Endothelial cell of umbilical vein (primary cell): ENCODE measurements around the gene GNAZ. TPM values are rescaled to one million over a fixed set of nuclear protein-coding genes. Genes with fewer than 3 reads are reported as not detected.

Source experiments
- BruUV-seq: library from RNA; stranded (reverse); fragments of 400-500 nt; replicated peaks from 2 replicates; lab custom pipeline; 2021; lab: Mats Ljungman, UMichigan
- CTCF ChIA-PET: fragments of 300-600, 350-600 bp; sonication (Branson Sonifier 250); formaldehyde crosslinking; loops from one replicate; lab custom pipeline; 2021; ENCODE audit warnings: antibody characterized with exemption, inconsistent platforms; lab: Charles Lee
- POLR2A ChIA-PET: fragments of 300-600, 350-600 bp; sonication (Branson Sonifier 250); formaldehyde crosslinking; loops from one replicate; lab custom pipeline; 2021; ENCODE audit warnings: antibody characterized with exemption, inconsistent platforms; lab: Charles Lee
- DNase-seq: peaks from one replicate; pipeline ENCODE4 v3.0.0-alpha.2; 2011; ENCODE audit warnings: low read depth, low spot score
- FAIRE-seq: peaks from 2 replicates; lab custom pipeline; 2011; peaks lifted over from hg19 to GRCh38; lab: Jason Lieb, UNC
- H2AFZ ChIP-seq: 2 replicates; pipeline ENCODE4 v1.6.0; 2012; ENCODE audit warnings: low read depth, low read length, control low read depth, inconsistent platforms
- H3K27ac ChIP-seq: 2 replicates; pipeline ENCODE4 v1.5.1; 2011; ENCODE audit warnings: low read depth, mild to moderate bottlenecking, control low read depth, low read length, moderate library complexity; ENCODE audit not compliant: insufficient read depth
- H3K27me3 ChIP-seq, 2 experiments: 2 replicates each; pipeline versions ENCODE4 v1.6.0 to v1.6.1; 2011; ENCODE audit warnings: low read length in 2 of 2, mixed read lengths in 1 of 2; ENCODE audit not compliant: control insufficient read depth in 2 of 2, insufficient read depth in 2 of 2
- H3K36me3 ChIP-seq, 2 experiments: 2 replicates in 1 of 2; 3 replicates in 1 of 2; pipeline ENCODE4 v1.5.1; 2011; ENCODE audit warnings: low read length in 2 of 2, mild to moderate bottlenecking in 1 of 2, moderate library complexity in 1 of 2; ENCODE audit not compliant: control insufficient read depth in 2 of 2, insufficient read depth in 2 of 2; ENCODE audit errors: extremely low read depth in 1 of 2
- H3K4me1 ChIP-seq: 3 replicates; pipeline ENCODE4 v1.5.1; 2011; ENCODE audit warnings: mild to moderate bottlenecking, low read length; ENCODE audit not compliant: control insufficient read depth, insufficient read depth; ENCODE audit errors: extremely low read depth
- H3K4me2 ChIP-seq: 2 replicates; pipeline ENCODE4 v1.6.1; 2011; ENCODE audit warnings: low read length, control low read depth, mixed read lengths; ENCODE audit not compliant: insufficient read depth
- H3K4me3 ChIP-seq, 3 experiments: fragments of 200-600 bp in 1 of 3; sonication (generic), shearing (Covaris generic) in 1 of 3; replicated peaks in 1 of 3; 2 replicates each; pipeline ENCODE4 v1.5.1; 2011 to 2016; ENCODE audit warnings: control low read depth in 3 of 3, low read length in 3 of 3, mild to moderate bottlenecking in 2 of 3, inconsistent platforms in 1 of 3, low read depth in 1 of 3, moderate library complexity in 1 of 3; ENCODE audit not compliant: insufficient read depth in 1 of 3
- H3K79me2 ChIP-seq: 2 replicates; pipeline ENCODE4 v1.6.0; 2012; ENCODE audit warnings: low read length, inconsistent platforms; ENCODE audit not compliant: control insufficient read depth, insufficient read depth
- H3K9ac ChIP-seq: replicated peaks from 2 replicates; pipeline ENCODE3; 2011; ENCODE audit warnings: low read length, control low read depth; ENCODE audit not compliant: insufficient read depth; ENCODE audit errors: extremely low read depth
- H3K9me1 ChIP-seq: replicated peaks from 3 replicates; pipeline ENCODE4 v1.6.0; 2011; ENCODE audit warnings: mild to moderate bottlenecking, low read length; ENCODE audit not compliant: control insufficient read depth, insufficient read depth; ENCODE audit errors: extremely low read depth
- H3K9me3 ChIP-seq: replicated peaks from 2 replicates; pipeline ENCODE4 v1.5.1; 2012; ENCODE audit warnings: low read length, inconsistent platforms; ENCODE audit not compliant: control insufficient read depth, insufficient read depth
- H4K20me1 ChIP-seq: replicated peaks from 2 replicates; pipeline ENCODE3; 2011; ENCODE audit warnings: mild to moderate bottlenecking, low read length; ENCODE audit not compliant: control insufficient read depth, insufficient read depth; ENCODE audit errors: extremely low read depth
- CTCF ChIP-seq, 2 donors: IDR thresholded peaks; 1 replicate in 1 of 2; 2 replicates in 1 of 2; pipeline ENCODE4 v1.5.1; 2011; ENCODE audit warnings: low read length in 2 of 2, mild to moderate bottlenecking in 2 of 2, moderate library complexity in 2 of 2, control low read depth in 1 of 2, inconsistent platforms in 1 of 2, low read depth in 1 of 2; ENCODE audit not compliant: insufficient read depth in 1 of 2; ENCODE audit errors: extremely low read depth in 1 of 2
- EZH2 ChIP-seq: IDR thresholded peaks from 2 replicates; pipeline ENCODE4 v1.6.1; 2012; ENCODE audit warnings: borderline replicate concordance, low read depth, mild to moderate bottlenecking, moderate library complexity, low read length, inconsistent platforms; ENCODE audit not compliant: severe bottlenecking
- FOS ChIP-seq: IDR thresholded peaks from 2 replicates; pipeline ENCODE4 v1.6.1; 2011; ENCODE audit warnings: mild to moderate bottlenecking, low read length, moderate library complexity, borderline replicate concordance; ENCODE audit not compliant: insufficient read depth
- GATA2 ChIP-seq: IDR thresholded peaks from 2 replicates; pipeline ENCODE4 v1.7.0; 2011; ENCODE audit warnings: low read depth, mild to moderate bottlenecking, moderate library complexity, mixed read lengths, low read length; ENCODE audit not compliant: insufficient read length, insufficient read depth
- JUN ChIP-seq: IDR thresholded peaks from 2 replicates; pipeline ENCODE4 v1.6.1; 2011; ENCODE audit warnings: borderline replicate concordance, low read depth; ENCODE audit not compliant: insufficient read length, insufficient read depth
- MAX ChIP-seq: IDR thresholded peaks from 2 replicates; pipeline ENCODE4 v1.6.1; 2011; ENCODE audit not compliant: insufficient read depth, insufficient read length
- MYC ChIP-seq: IDR thresholded peaks from one replicate; pipeline ENCODE4 v1.6.1; 2011; ENCODE audit warnings: mild to moderate bottlenecking, low read depth, low read length
- POLR2A ChIP-seq: IDR thresholded peaks from 2 replicates; pipeline ENCODE4 v1.6.1; 2012; ENCODE audit warnings: low read depth, mild to moderate bottlenecking, control low read depth, low read length
- POLR2AphosphoS5 ChIP-seq: IDR thresholded peaks from 2 replicates; pipeline ENCODE4 v1.6.1; 2012; ENCODE audit warnings: low read depth, mild to moderate bottlenecking, control low read depth, low read length, moderate library complexity; ENCODE audit not compliant: insufficient read depth
- dilution Hi-C: fragments of 300-500 bp; cut with MboI; formaldehyde crosslinking; loops from one replicate; pipeline ENCODE4 v1.15.0; 2019; ENCODE audit warnings: low sequenced_read_pairs; ENCODE audit not compliant: extremely low pct_ligation_motif_present
- intact Hi-C: fragments of 100-400 bp; cut with micrococcal nuclease; formaldehyde crosslinking; loops from one replicate; pipeline ENCODE4 v1.10.0; 2022
- polyA plus RNA-seq, 4 experiments: library from polyadenylated mRNA; depleted of rRNA in 3 of 4; stranded (reverse) in 3 of 4; unstranded in 1 of 4; fragments of >200 nt; gene quantifications; 2 replicates each; pipeline versions ENCODE4 v1.2.1 to v1.2.3, GENCODE V29; 2011 to 2012; ENCODE audit warnings: missing spikeins in 1 of 4
- total RNA-seq: library from RNA; stranded (reverse); gene quantifications from 2 replicates; pipeline ENCODE4 v1.2.3, GENCODE V29; 2021

Gene GNAZ
- total and polyA plus RNA-seq, 2 donors (not counting 3 experiments of a cell fraction or from before 2014, with no cell fraction given) = 0.44 to 0.86 TPM

- ChIA-PET CTCF (no interaction called here), POLR2A (no interaction called here)
- H3K79me2 ChIP-seq = no peaks in the 10 kb centered on the region
- no peak overlapping the region for H2AFZ ChIP-seq
- no peak overlapping the region for H3K27ac ChIP-seq
- H3K9ac ChIP-seq = no peak overlapping the region
- no peaks in the 10 kb centered on the region for H4K20me1 ChIP-seq
- H3K9me1 ChIP-seq = no peaks in the 10 kb centered on the region
- H3K4me3 ChIP-seq = no peak overlapping the region
- intact Hi-C loops (no loop called here), dilution Hi-C loops (no loop called here)
- TF ChIP-seq EZH2 (no peak), POLR2AphosphoS5 (no peak), GATA2 (no peak), MAX (no peak), FOS (no peak), POLR2A (no peak), JUN (no peak), MYC (no peak), CTCF (IDR thresholded peaks at IDR 0.05; ENCODE audit: extremely low read depth in 1 of 2, insufficient read depth in 1 of 2, low read depth in 1 of 2, low read length in 2 of 2) (no peak)
- no peak overlapping the region for H3K4me2 ChIP-seq
- no peaks in the 10 kb centered on the region for H3K9me3 ChIP-seq
- DNase-seq (peak; percentile 25), FAIRE-seq (peak; percentile 47)
- no peaks in the 10 kb centered on the region for H3K27me3 ChIP-seq
- H3K36me3 ChIP-seq = no peaks in the 10 kb centered on the region
- H3K4me1 ChIP-seq = no peaks in the 10 kb centered on the region
- no TSS peak for BruUV-seq
Measured at GRCh38 chr22:23098718-23099530, 28.6 kb downstream of the GNAZ start.
